K562 (cell line): ENCODE data around the gene LAMTOR4. TPM values are rescaled to one million over a fixed set of nuclear protein-coding genes. Genes with fewer than 3 reads are reported as not detected.

ENCODE experiments used
- COPS2 ChIP-seq: fragments of 450-650 bp; conservative IDR thresholded peaks from 2 replicates; pipeline ENCODE4 v1.6.1; 2016; ENCODE audit warnings: mild to moderate bottlenecking, moderate library complexity
- CREM ChIP-seq: IDR thresholded peaks from 2 replicates; pipeline ENCODE4 v1.6.1; 2014; ENCODE audit warnings: antibody characterized with exemption, low read depth
- ELF4 ChIP-seq: fragments of 450-650 bp; formaldehyde crosslinking; IDR thresholded peaks from 2 replicates; pipeline ENCODE4 v1.4.0; 2022; ENCODE audit warnings: missing genetic modification characterization
- FOXK2 ChIP-seq, 2 experiments: fragments of 450-650 bp; IDR thresholded peaks in 1 of 2; conservative IDR thresholded peaks in 1 of 2; 2 replicates each; pipeline ENCODE4 v1.6.1; 2016; ENCODE audit warnings: low read depth in 2 of 2, mild to moderate bottlenecking in 1 of 2
- HMGN3 ChIP-seq: IDR thresholded peaks from 2 replicates; pipeline ENCODE4 v1.6.1; 2011; ENCODE audit warnings: borderline replicate concordance, low read depth, mild to moderate bottlenecking, mixed read lengths, low read length; ENCODE audit not compliant: insufficient read length; ENCODE audit errors: extremely low read depth
- HNRNPK ChIP-seq: fragments of 200-400 bp; formaldehyde crosslinking; IDR thresholded peaks from one replicate; pipeline ENCODE4 v1.6.1; 2018; ENCODE audit warnings: mild to moderate bottlenecking, low read depth, low read length; ENCODE audit not compliant: poor library complexity, severe bottlenecking
- KLF16 ChIP-seq: IDR thresholded peaks from 2 replicates; pipeline ENCODE4 v1.6.1; 2016; ENCODE audit warnings: antibody characterized with exemption
- NR2C1 ChIP-seq, 2 experiments: fragments of 450-650 bp; IDR thresholded peaks; 2 replicates each; pipeline ENCODE4 v1.6.1; 2017; ENCODE audit warnings: mild to moderate bottlenecking in 2 of 2, antibody characterized with exemption in 1 of 2, inconsistent platforms in 1 of 2, missing compliant biosample characterization in 1 of 2, missing genetic modification characterization in 1 of 2
- RBM25 ChIP-seq: fragments of 200-400 bp; formaldehyde crosslinking; IDR thresholded peaks from 2 replicates; pipeline ENCODE4 v1.6.1; 2018; ENCODE audit warnings: low read length, low read depth, moderate library complexity; ENCODE audit not compliant: severe bottlenecking
- RFX7 ChIP-seq: fragments of 250-450 bp; sonication (Bioruptor Pico); IDR thresholded peaks from 2 replicates; pipeline ENCODE4 v1.5.1; 2021; ENCODE audit warnings: mild to moderate bottlenecking
- SETDB1 ChIP-seq: IDR thresholded peaks from one replicate; pipeline ENCODE4 v1.6.1; 2012; ENCODE audit warnings: low read length, control low read depth, inconsistent platforms
- TGIF2 ChIP-seq: sonication (generic); formaldehyde crosslinking; IDR thresholded peaks from 2 replicates; pipeline ENCODE4 v1.8.1; 2022; ENCODE audit warnings: mild to moderate bottlenecking, missing genetic modification reagents, moderate library complexity
- ZBTB8A ChIP-seq: fragments of 450-650 bp; IDR thresholded peaks from 2 replicates; pipeline ENCODE4 v1.6.1; 2018; ENCODE audit warnings: mild to moderate bottlenecking, moderate library complexity; ENCODE audit not compliant: partially characterized antibody
- ZNF224 ChIP-seq: sonication (generic); formaldehyde crosslinking; IDR thresholded peaks from 2 replicates; pipeline ENCODE4 v1.8.0; 2022; ENCODE audit warnings: mild to moderate bottlenecking, missing genetic modification reagents
- ZNF282 ChIP-seq: sonication (generic); formaldehyde crosslinking; IDR thresholded peaks from 2 replicates; pipeline ENCODE4 v1.8.1; 2023; ENCODE audit warnings: missing genetic modification reagents
- ZNF354B ChIP-seq: fragments of 250-450 bp; sonication (Bioruptor Pico); IDR thresholded peaks from 2 replicates; pipeline ENCODE4 v1.4.0; 2020
- ZNF408 ChIP-seq: fragments of 250-450 bp; sonication (Bioruptor Pico); IDR thresholded peaks from 2 replicates; pipeline ENCODE4 v1.4.0; 2020; ENCODE audit warnings: low read depth, mild to moderate bottlenecking, moderate library complexity
- ZNF431 ChIP-seq: sonication (generic); formaldehyde crosslinking; IDR thresholded peaks from 2 replicates; pipeline ENCODE4 v1.8.0; 2022; ENCODE audit warnings: mild to moderate bottlenecking, missing genetic modification reagents
- polyA plus RNA-seq, 8 experiments: library from polyadenylated mRNA; depleted of rRNA in 4 of 8; stranded (reverse) in 5 of 8; unstranded in 3 of 8; fragments of >200 nt; fragmentation: Nextera tagmentation in 2 of 8; fragmentation: Illumina TruSeq in 1 of 8; extraction: Ambion mirVana in 2 of 8; extraction: Trizol in 1 of 8; gene quantifications; 2 replicates each; pipeline versions ENCODE4 v1.2.1 to v1.2.3, GENCODE V29; 2011 to 2014; ENCODE audit warnings: inconsistent platforms in 1 of 8, missing spikeins in 1 of 8
- total RNA-seq, 7 experiments: library from RNA; depleted of rRNA in 6 of 7; stranded (reverse); fragments of >200 nt in 6 of 7; fragmentation: Illumina TruSeq in 2 of 7; extraction: Trizol in 2 of 7; gene quantifications; 2 replicates each; pipeline versions ENCODE4 v1.2.1 to v1.2.3, GENCODE V29; 2011 to 2021; ENCODE audit warnings: low replicate concordance in 1 of 7
- TF ChIP-seq, protein P1 (sequence below): fragments of 200-800 bp; sonication (Bioruptor generic); IDR thresholded peaks from 2 replicates; pipeline ENCODE4 v1.6.1; 2016; ENCODE audit warnings: missing genetic modification characterization, missing compliant biosample characterization
- TF ChIP-seq, protein P2 (sequence below): fragments of 450-650 bp; conservative IDR thresholded peaks from 2 replicates; pipeline ENCODE4 v1.6.1; 2016; ENCODE audit warnings: missing genetic modification characterization, low read depth, mild to moderate bottlenecking, missing compliant biosample characterization, moderate library complexity
- TF ChIP-seq, protein P3 (sequence below): sonication (generic); formaldehyde crosslinking; IDR thresholded peaks from 2 replicates; pipeline ENCODE4 v1.5.0; 2020; ENCODE audit warnings: missing genetic modification reagents
- TF ChIP-seq, protein P4 (sequence below): fragments of 250-450 bp; sonication (Bioruptor Pico); IDR thresholded peaks from 2 replicates; pipeline ENCODE4 v1.5.0; 2021

Gene LAMTOR4
- total and polyA plus RNA-seq, 9 of the 15 experiments (the other 6 are each of a cell fraction or from before 2014, with no cell fraction given), result 79.6 to 314 (median 195) TPM

DNA sequence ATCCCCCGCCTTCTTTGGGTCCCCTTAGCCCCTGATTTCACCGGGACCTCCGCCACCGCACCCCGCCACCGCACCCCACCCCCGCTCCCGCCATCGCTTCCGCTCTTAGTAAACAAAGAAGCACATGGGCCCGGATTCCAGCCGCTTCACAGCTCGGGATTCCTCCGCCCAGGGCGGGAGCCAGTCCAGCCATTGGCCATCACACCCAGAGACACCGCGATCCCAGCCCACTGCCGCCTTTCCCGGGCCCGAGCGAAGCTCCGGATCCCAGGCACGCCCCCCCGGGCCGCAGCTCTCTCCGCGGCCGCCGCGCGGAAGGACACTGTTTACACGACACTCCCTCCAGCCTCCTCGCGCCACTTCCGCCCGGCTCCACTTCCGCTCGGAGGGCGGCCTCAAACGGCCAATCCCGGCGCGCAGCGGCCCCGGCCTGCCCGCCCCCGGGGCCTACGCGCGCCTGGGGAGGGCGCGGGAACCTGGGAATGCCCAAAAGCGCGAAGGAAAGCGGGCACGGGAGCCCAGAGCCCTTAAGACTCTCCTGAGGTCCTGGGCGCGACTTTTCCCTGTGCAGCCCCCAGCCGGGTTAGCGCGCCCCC lies 48.2 kb upstream of the LAMTOR4 start (continued):
- TF ChIP-seq, protein P1, sequence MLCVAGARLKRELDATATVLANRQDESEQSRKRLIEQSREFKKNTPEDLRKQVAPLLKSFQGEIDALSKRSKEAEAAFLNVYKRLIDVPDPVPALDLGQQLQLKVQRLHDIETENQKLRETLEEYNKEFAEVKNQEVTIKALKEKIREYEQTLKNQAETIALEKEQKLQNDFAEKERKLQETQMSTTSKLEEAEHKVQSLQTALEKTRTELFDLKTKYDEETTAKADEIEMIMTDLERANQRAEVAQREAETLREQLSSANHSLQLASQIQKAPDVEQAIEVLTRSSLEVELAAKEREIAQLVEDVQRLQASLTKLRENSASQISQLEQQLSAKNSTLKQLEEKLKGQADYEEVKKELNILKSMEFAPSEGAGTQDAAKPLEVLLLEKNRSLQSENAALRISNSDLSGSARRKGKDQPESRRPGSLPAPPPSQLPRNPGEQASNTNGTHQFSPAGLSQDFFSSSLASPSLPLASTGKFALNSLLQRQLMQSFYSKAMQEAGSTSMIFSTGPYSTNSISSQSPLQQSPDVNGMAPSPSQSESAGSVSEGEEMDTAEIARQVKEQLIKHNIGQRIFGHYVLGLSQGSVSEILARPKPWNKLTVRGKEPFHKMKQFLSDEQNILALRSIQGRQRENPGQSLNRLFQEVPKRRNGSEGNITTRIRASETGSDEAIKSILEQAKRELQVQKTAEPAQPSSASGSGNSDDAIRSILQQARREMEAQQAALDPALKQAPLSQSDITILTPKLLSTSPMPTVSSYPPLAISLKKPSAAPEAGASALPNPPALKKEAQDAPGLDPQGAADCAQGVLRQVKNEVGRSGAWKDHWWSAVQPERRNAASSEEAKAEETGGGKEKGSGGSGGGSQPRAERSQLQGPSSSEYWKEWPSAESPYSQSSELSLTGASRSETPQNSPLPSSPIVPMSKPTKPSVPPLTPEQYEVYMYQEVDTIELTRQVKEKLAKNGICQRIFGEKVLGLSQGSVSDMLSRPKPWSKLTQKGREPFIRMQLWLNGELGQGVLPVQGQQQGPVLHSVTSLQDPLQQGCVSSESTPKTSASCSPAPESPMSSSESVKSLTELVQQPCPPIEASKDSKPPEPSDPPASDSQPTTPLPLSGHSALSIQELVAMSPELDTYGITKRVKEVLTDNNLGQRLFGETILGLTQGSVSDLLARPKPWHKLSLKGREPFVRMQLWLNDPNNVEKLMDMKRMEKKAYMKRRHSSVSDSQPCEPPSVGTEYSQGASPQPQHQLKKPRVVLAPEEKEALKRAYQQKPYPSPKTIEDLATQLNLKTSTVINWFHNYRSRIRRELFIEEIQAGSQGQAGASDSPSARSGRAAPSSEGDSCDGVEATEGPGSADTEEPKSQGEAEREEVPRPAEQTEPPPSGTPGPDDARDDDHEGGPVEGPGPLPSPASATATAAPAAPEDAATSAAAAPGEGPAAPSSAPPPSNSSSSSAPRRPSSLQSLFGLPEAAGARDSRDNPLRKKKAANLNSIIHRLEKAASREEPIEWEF (CRISPR knock-in tag), result no peak
- TF ChIP-seq ZNF408 (no peak), ZBTB8A (no peak), HNRNPK (no peak), TGIF2 (CRISPR knock-in tag) (peak; percentile 2; the same call in 1 of the 2 replicates), CREM (peak; percentile 94), NR2C1 (IDR thresholded peaks at IDR 0.05) (no peak; the same call in 1 of the 2 replicates), NR2C1 (tag; IDR thresholded peaks at IDR 0.05) (no peak), ZNF224 (no peak), KLF16 (no peak), ELF4 (peak; percentile 72), ZNF354B (CRISPR knock-in tag) (no peak), RFX7 (CRISPR knock-in tag) (no peak), SETDB1 (no peak), ZNF282 (CRISPR knock-in tag) (no peak), HMGN3 (peak; percentile 82), FOXK2 (conservative IDR thresholded peaks at IDR 0.05 in 1 of 2, IDR thresholded peaks at IDR 0.05 in 1 of 2; ENCODE audit: low read depth in 2 of 2) (peak; percentile 99 to 100), ZNF431 (CRISPR knock-in tag) (0 out of 2 replicates have a peak, but pooled peaks have one; percentile 11), RBM25 (peak; percentile 97), COPS2 (no peak)
- TF ChIP-seq, protein P2, sequence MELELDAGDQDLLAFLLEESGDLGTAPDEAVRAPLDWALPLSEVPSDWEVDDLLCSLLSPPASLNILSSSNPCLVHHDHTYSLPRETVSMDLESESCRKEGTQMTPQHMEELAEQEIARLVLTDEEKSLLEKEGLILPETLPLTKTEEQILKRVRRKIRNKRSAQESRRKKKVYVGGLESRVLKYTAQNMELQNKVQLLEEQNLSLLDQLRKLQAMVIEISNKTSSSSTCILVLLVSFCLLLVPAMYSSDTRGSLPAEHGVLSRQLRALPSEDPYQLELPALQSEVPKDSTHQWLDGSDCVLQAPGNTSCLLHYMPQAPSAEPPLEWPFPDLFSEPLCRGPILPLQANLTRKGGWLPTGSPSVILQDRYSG, result no peak
- TF ChIP-seq, protein P3, sequence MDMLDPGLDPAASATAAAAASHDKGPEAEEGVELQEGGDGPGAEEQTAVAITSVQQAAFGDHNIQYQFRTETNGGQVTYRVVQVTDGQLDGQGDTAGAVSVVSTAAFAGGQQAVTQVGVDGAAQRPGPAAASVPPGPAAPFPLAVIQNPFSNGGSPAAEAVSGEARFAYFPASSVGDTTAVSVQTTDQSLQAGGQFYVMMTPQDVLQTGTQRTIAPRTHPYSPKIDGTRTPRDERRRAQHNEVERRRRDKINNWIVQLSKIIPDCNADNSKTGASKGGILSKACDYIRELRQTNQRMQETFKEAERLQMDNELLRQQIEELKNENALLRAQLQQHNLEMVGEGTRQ (CRISPR knock-in tag), result peak; percentile 27; the same call in 1 of the 2 replicates
- TF ChIP-seq, protein P4, sequence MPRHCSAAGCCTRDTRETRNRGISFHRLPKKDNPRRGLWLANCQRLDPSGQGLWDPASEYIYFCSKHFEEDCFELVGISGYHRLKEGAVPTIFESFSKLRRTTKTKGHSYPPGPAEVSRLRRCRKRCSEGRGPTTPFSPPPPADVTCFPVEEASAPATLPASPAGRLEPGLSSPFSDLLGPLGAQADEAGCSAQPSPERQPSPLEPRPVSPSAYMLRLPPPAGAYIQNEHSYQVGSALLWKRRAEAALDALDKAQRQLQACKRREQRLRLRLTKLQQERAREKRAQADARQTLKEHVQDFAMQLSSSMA (CRISPR knock-in tag), result no peak
